ENCODE results near the gene MAP4K5.

The MAP4K5 gene

DNA sequence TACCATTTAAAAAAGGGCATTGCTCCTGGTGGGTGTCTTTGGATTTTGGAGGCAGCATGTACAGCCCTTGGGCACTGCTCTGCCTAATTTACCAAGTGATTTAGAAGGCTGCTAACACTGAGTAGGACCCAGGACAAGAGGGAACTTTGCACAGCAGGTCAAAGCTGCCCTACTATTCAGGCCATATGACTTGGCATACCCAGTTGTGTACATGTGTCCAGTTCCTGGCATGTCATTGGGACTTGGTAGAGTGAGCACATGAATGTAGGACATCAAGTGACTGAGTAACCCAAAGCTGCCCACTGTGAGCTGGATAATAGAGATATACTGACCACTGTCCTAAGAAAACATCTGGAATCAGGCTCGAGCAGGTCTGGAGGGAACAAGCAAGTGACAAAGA is 151.4 kb downstream of the MAP4K5 start:
- H3K9me3 ChIP-seq, result no peaks in the 10 kb centered on the region
- TF ChIP-seq, protein P1, sequence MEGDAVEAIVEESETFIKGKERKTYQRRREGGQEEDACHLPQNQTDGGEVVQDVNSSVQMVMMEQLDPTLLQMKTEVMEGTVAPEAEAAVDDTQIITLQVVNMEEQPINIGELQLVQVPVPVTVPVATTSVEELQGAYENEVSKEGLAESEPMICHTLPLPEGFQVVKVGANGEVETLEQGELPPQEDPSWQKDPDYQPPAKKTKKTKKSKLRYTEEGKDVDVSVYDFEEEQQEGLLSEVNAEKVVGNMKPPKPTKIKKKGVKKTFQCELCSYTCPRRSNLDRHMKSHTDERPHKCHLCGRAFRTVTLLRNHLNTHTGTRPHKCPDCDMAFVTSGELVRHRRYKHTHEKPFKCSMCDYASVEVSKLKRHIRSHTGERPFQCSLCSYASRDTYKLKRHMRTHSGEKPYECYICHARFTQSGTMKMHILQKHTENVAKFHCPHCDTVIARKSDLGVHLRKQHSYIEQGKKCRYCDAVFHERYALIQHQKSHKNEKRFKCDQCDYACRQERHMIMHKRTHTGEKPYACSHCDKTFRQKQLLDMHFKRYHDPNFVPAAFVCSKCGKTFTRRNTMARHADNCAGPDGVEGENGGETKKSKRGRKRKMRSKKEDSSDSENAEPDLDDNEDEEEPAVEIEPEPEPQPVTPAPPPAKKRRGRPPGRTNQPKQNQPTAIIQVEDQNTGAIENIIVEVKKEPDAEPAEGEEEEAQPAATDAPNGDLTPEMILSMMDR (IDR thresholded peaks at IDR 0.05), result no peak
- no peaks in the 10 kb centered on the region for H3K27me3 ChIP-seq
- no peaks in the 10 kb centered on the region for H3K36me3 ChIP-seq
- H3K27ac ChIP-seq, result no peak overlapping the region
- no peaks in the 10 kb centered on the region for H3K4me1 ChIP-seq (ENCODE audit: control insufficient read depth in 1 of 2, insufficient read depth in 1 of 2, low read depth in 1 of 2, low read length in 1 of 2)
- H3K4me3 ChIP-seq (ENCODE audit: low read depth in 1 of 2, low read length in 1 of 2), result no peak overlapping the region

DNA sequence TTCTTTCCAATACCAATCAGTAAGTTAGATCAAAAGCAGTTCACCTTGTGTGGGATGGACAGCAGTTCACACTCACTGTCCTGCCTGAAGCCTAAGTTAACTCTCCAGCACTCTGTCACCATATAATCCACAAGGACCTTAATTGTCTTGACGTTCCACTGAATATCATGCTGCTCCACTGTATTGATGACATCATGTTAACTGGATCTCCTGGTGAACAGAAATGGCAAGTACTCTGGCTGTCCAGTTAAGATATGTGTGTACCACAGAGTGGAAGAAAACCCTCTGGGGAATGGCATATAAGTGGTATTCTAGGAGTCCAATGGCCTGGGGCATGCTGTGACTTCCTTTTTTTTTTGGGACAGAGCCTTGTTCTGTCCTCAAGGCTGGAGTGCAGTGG is 151.9 kb downstream of the MAP4K5 start:
- no peaks in the 10 kb centered on the region for H3K4me1 ChIP-seq (ENCODE audit: control insufficient read depth in 1 of 2, insufficient read depth in 1 of 2, low read depth in 1 of 2, low read length in 1 of 2)
- H3K4me3 ChIP-seq (ENCODE audit: low read depth in 1 of 2, low read length in 1 of 2), result no peak overlapping the region
- H3K9me3 ChIP-seq, result no peaks in the 10 kb centered on the region
- no peaks in the 10 kb centered on the region for H3K36me3 ChIP-seq
- no peak overlapping the region for H3K27ac ChIP-seq
- TF ChIP-seq, protein P1 (IDR thresholded peaks at IDR 0.05), result no peak
- H3K27me3 ChIP-seq, result no peaks in the 10 kb centered on the region

DNA sequence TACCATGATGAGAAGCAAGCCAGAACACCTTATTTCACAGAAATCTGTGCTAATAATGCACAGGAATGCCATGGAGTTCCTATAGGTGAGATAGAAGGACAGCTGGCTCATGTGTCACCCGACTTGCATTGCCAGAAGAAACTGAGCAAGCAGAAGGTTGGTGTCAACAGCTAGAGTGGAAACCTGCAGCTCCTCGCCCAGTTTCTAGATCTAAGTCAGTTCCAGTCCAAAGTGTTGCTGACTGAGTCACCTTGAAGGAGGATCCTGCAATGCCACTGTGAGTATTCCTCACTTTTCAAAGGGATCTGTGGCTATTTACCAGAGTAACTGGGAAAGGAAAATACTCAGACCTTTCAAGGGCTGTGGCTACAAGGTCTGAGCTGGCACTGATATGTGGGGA is 152.8 kb downstream of the MAP4K5 start:
- H3K9me3 ChIP-seq, result no peaks in the 10 kb centered on the region

DNA sequence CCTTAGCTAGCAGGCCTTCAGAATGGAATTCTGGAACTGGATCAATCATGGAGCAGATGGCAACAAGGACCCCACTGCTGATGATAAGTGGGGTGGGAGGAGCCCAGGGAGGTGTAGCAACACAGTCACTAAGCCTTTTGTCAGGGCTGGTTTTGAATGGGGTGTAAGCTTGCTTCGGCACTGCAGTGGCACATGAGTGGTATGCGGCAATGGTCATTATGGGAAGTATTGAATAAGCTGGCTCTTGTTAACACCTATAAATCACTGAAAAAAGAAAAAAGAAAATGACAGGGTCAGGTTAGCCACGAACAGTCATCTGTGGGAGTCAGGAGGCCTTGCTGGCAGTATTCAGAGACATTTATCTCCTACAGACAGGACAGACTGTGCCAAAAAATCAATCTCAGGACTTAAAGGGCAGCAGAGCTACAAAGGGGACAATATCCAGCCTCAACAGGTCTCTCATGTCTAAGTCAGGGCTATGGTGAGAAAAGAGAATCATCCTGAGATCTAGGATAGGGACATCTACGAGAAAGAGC is 154.8 kb downstream of the MAP4K5 start:
- Histone ChIP-seq H3K4me3 (ENCODE audit: low read depth in 1 of 2, low read length in 1 of 2) (no peak overlapping the region), H3K36me3 (no peaks in the 10 kb centered on the region), H3K9me3 (no peaks in the 10 kb centered on the region), H3K4me1 (ENCODE audit: control insufficient read depth in 1 of 2, insufficient read depth in 1 of 2, low read depth in 1 of 2, low read length in 1 of 2) (no peaks in the 10 kb centered on the region), H3K27ac (no peak overlapping the region), H3K27me3 (no peaks in the 10 kb centered on the region)
- TF ChIP-seq, protein P1 (IDR thresholded peaks at IDR 0.05), result no peak

More for the DNA sequence above, 152.8 kb downstream of the MAP4K5 start:
- H3K27ac ChIP-seq, result no peak overlapping the region
- H3K36me3 ChIP-seq, result no peaks in the 10 kb centered on the region
- H3K4me1 ChIP-seq (ENCODE audit: control insufficient read depth in 1 of 2, insufficient read depth in 1 of 2, low read depth in 1 of 2, low read length in 1 of 2), result no peaks in the 10 kb centered on the region
- H3K27me3 ChIP-seq, result no peaks in the 10 kb centered on the region
- TF ChIP-seq, protein P1 (IDR thresholded peaks at IDR 0.05), result no peak
- no peak overlapping the region for H3K4me3 ChIP-seq (ENCODE audit: low read depth in 1 of 2, low read length in 1 of 2)

DNA sequence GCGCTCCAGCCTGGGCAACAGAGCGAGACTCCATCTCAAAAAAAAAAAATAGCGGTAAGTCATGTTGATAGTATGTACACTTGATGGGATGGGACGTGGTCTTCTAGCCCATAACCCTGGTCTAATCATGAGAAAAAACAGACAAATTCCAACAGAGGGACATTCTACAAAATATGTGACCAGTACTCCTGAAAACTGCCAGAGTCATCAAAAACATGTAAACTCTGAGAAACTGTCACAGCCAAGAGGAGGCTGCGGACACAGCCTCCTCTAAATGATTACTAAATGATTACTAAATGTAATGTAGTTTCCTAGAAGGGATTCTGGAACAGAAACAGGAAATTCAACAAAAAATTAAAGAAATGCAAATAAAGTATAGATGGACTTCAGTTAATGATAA is 156.6 kb downstream of the MAP4K5 start:
- Histone ChIP-seq H3K27ac (no peak overlapping the region), H3K4me3 (ENCODE audit: low read depth in 1 of 2, low read length in 1 of 2) (no peak overlapping the region), H3K4me1 (ENCODE audit: control insufficient read depth in 1 of 2, insufficient read depth in 1 of 2, low read depth in 1 of 2, low read length in 1 of 2) (no peaks in the 10 kb centered on the region), H3K27me3 (no peaks in the 10 kb centered on the region), H3K9me3 (no peaks in the 10 kb centered on the region), H3K36me3 (no peaks in the 10 kb centered on the region)
- TF ChIP-seq, protein P1 (IDR thresholded peaks at IDR 0.05), result no peak

DNA sequence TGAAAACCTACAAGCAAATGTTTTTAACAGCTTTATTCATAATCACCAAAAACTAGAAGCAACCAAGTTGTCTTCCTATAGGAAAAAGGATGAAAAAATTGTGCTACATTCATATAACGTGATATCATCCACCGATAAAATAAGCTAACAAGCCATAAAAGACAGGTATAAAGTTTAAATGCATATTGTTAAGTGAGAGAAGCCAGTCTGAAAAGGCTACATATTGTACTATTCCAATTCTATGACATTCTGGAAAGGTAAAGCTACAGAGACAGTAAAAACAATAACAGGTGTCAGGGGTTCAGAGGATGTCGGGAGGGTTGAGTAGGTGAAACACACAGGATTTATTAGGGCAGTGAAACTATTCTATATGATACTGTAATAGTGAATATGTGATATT is 158.4 kb downstream of the MAP4K5 start:
- H3K9me3 ChIP-seq, result no peaks in the 10 kb centered on the region
- TF ChIP-seq, protein P1 (IDR thresholded peaks at IDR 0.05), result no peak
- H3K4me3 ChIP-seq (ENCODE audit: low read depth in 1 of 2, low read length in 1 of 2), result no peak overlapping the region
- no peak overlapping the region for H3K27ac ChIP-seq
- H3K27me3 ChIP-seq, result no peaks in the 10 kb centered on the region
- no peaks in the 10 kb centered on the region for H3K36me3 ChIP-seq
- H3K4me1 ChIP-seq (ENCODE audit: control insufficient read depth in 1 of 2, insufficient read depth in 1 of 2, low read depth in 1 of 2, low read length in 1 of 2), result no peaks in the 10 kb centered on the region
